CD4-positive, alpha-beta memory T cell (primary cell): ENCODE results near the gene MAP2K1. TPM values are rescaled to one million over a fixed set of nuclear protein-coding genes. Genes with fewer than 3 reads are reported as not detected.

ENCODE experiments used
- CTCF ChIA-PET: fragments of 350-600 bp; sonication (Branson Sonifier 250); formaldehyde crosslinking; loops from one replicate; lab custom pipeline; 2021; ENCODE audit warnings: inconsistent platforms; ENCODE audit not compliant: partially characterized antibody; lab: Charles Lee
- POLR2A ChIA-PET: fragments of 350-600 bp; sonication (Branson Sonifier 250); formaldehyde crosslinking; loops from one replicate; lab custom pipeline; 2021; ENCODE audit not compliant: partially characterized antibody; lab: Charles Lee
- DNase-seq, 5 donors: peaks; one replicate each; pipeline versions ENCODE4 v3.0.0 to v3.0.0-alpha.2; 2020 to 2022; ENCODE audit warnings: mixed read lengths in 1 of 5
- H3K27ac ChIP-seq: one replicate; pipeline ENCODE4 v1.7.0; 2013; ENCODE audit warnings: low read depth, low read length
- H3K27me3 ChIP-seq: 2 replicates; pipeline ENCODE4 v1.7.0; 2013; ENCODE audit warnings: mild to moderate bottlenecking, low read length, moderate library complexity; ENCODE audit not compliant: insufficient read depth
- H3K36me3 ChIP-seq: 2 replicates; pipeline ENCODE4 v1.7.0; 2013; ENCODE audit warnings: mild to moderate bottlenecking, low read length, moderate library complexity; ENCODE audit not compliant: insufficient read depth
- H3K4me1 ChIP-seq: 2 replicates; pipeline ENCODE4 v1.7.0; 2013; ENCODE audit warnings: mild to moderate bottlenecking, low read length, moderate library complexity; ENCODE audit not compliant: insufficient read depth
- H3K4me3 ChIP-seq, 2 donors: one replicate each; pipeline ENCODE4 v1.7.0; 2013; ENCODE audit warnings: low read length in 2 of 2, mild to moderate bottlenecking in 1 of 2
- H3K9me3 ChIP-seq, 2 donors: one replicate each; pipeline ENCODE4 v1.7.0; 2013; ENCODE audit warnings: low read length in 2 of 2, control low read depth in 1 of 2; ENCODE audit not compliant: control insufficient read depth in 1 of 2
- H3K27ac Mint-ChIP-seq, 7 donors: one replicate each; pipeline ENCODE4 v1.8.0; 2020 to 2021; ENCODE audit warnings: mixed read lengths in 7 of 7, mild to moderate bottlenecking in 6 of 7, inconsistent platforms in 3 of 7, moderate library complexity in 3 of 7
- H3K27me3 Mint-ChIP-seq, 2 donors: one replicate each; pipeline ENCODE4 v1.8.0; 2020 to 2021; ENCODE audit warnings: mixed read lengths in 2 of 2
- H3K36me3 Mint-ChIP-seq, 2 donors: one replicate each; pipeline ENCODE4 v1.8.0; 2020 to 2021; ENCODE audit warnings: mixed read lengths in 2 of 2, inconsistent platforms in 1 of 2, mild to moderate bottlenecking in 1 of 2
- H3K4me1 Mint-ChIP-seq, 4 donors: one replicate each; pipeline ENCODE4 v1.8.0; 2020 to 2021; ENCODE audit warnings: mixed read lengths in 4 of 4, mild to moderate bottlenecking in 1 of 4
- H3K4me3 Mint-ChIP-seq, 8 donors: one replicate each; pipeline ENCODE4 v1.8.0; 2020 to 2021; ENCODE audit warnings: mixed read lengths in 8 of 8, mild to moderate bottlenecking in 7 of 8, moderate library complexity in 6 of 8, inconsistent platforms in 3 of 8
- H3K9me3 Mint-ChIP-seq, 8 donors: one replicate each; pipeline ENCODE4 v1.8.0; 2020 to 2021; ENCODE audit warnings: mixed read lengths in 8 of 8, mild to moderate bottlenecking in 5 of 8, inconsistent platforms in 3 of 8, moderate library complexity in 1 of 8
- intact Hi-C: fragments of 100-400 bp; cut with micrococcal nuclease; formaldehyde crosslinking; loops from one replicate; pipeline ENCODE4 v1.15.1; 2023
- polyA plus RNA-seq, 2 donors: library from polyadenylated mRNA; unstranded; fragments of 300-500 nt; fragmentation: Illumina TruSeq; gene quantifications; one replicate each; pipeline ENCODE4 v1.2.3, GENCODE V29; 2021
- total RNA-seq, 2 experiments: library from RNA; stranded (reverse); gene quantifications; one replicate each; pipeline ENCODE4 v1.2.3, GENCODE V29; 2021

The MAP2K1 gene
- total and polyA plus RNA-seq, 4 experiments from 2014 or later: 44.9 to 71.2 (median 54.5) TPM

- Mint-ChIP-seq H3K4me1 (peaks cover 52 to 87% (median 70%) of the 10 kb centered on the region in 4 donors), H3K27me3 (no peaks in the 10 kb centered on the region), H3K36me3 (peaks cover 7 to 14% of the 10 kb centered on the region in 2 donors), H3K4me3 (peak overlapping the region in 5 of 8 donors; percentile 25 to 89 (median 45)), H3K9me3 (no peaks in the 10 kb centered on the region), H3K27ac (peak overlapping the region in 3 of 7 donors; percentile 26 to 52 (median 30))
- no peaks in the 10 kb centered on the region for H3K27me3 ChIP-seq
- H3K4me1 ChIP-seq: peaks cover 78% of the 10 kb centered on the region
- POLR2A ChIA-PET: interaction anchor here (1.1 to 2.3 kb wide), 5 partner anchors 11 to 103 kb away, joined by 3 to 14 read pairs (median 3); partner anchors contain the start of genes MAP2K1 and ZWILCH
- intact Hi-C loops: no loop called here
- DNase-seq: no peak
- CTCF ChIA-PET: interaction anchor here (1.9 to 6.5 kb wide), 3 partner anchors 9 to 96 kb away, joined by 5 to 44 read pairs (median 17); partner anchors contain the start of gene MAP2K1
- H3K36me3 ChIP-seq: no peaks in the 10 kb centered on the region
- H3K9me3 ChIP-seq: no peaks in the 10 kb centered on the region
- H3K4me3 ChIP-seq: no peak overlapping the region
- peak overlapping the region; percentile 2 for H3K27ac ChIP-seq
These were observed 16.1 kb downstream of the MAP2K1 start for GRCh38 chr15:66402761-66403284.

DNA sequence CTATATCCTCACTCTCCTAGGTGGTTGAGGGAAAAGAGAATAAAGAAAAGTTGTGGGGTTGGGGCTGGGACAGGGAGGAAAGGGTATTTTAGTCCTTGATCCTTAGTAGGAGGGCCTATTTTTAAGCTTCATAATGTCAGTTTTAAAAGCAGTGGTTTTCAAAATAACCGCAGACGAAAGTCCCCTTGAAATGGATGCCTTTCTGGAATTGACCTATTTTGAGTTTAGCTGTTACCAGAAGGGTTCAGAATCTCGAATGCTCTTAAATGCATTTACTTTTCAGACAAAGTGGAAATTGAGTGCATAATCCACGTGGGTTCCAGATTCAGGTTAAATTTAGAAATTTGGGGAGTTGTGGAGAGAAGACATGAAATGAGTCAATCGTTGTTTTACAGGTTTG lies 16.6 kb downstream of the MAP2K1 start:
- Mint-ChIP-seq H3K4me3 (peak overlapping the region in 3 of 8 donors; percentile 38 to 50 (median 41)), H3K9me3 (no peaks in the 10 kb centered on the region), H3K27ac (peak overlapping the region in 6 of 7 donors; percentile 30 to 57 (median 53)), H3K4me1 (peaks cover 53 to 87% (median 72%) of the 10 kb centered on the region in 4 donors), H3K36me3 (peaks cover 7 to 10% of the 10 kb centered on the region in 2 donors), H3K27me3 (no peaks in the 10 kb centered on the region)
- Histone ChIP-seq H3K27ac (no peak overlapping the region), H3K9me3 (no peaks in the 10 kb centered on the region), H3K27me3 (no peaks in the 10 kb centered on the region), H3K4me1 (peaks cover 79% of the 10 kb centered on the region), H3K36me3 (no peaks in the 10 kb centered on the region), H3K4me3 (no peak overlapping the region)
- CTCF ChIA-PET: interaction anchor here (1.9 to 6.5 kb wide), 3 partner anchors 8 to 95 kb away, joined by 5 to 44 read pairs (median 17); partner anchors contain the start of gene MAP2K1
- DNase-seq: no peak
- POLR2A ChIA-PET: interaction anchor here (1.1 to 2.3 kb wide), 6 partner anchors 10 to 102 kb away, joined by 3 to 14 read pairs (median 4); partner anchors contain the start of genes MAP2K1 and ZWILCH
- intact Hi-C loops: no loop called here

GRCh38 chr15:66404122-66404521 lies 17.4 kb downstream of the MAP2K1 start:
- Histone ChIP-seq H3K27ac (no peak overlapping the region), H3K9me3 (no peaks in the 10 kb centered on the region), H3K4me3 (no peak overlapping the region), H3K27me3 (no peaks in the 10 kb centered on the region), H3K4me1 (peaks cover 87% of the 10 kb centered on the region), H3K36me3 (no peaks in the 10 kb centered on the region)
- no peak for DNase-seq
- CTCF ChIA-PET: interaction anchor here (1.2 to 6.5 kb wide), 4 partner anchors 8 to 94 kb away, joined by 4 to 44 read pairs (median 11); partner anchors contain the start of gene MAP2K1
- peaks cover 61 to 92% (median 79%) of the 10 kb centered on the region in 4 donors for H3K4me1 Mint-ChIP-seq
- intact Hi-C loops: no loop called here
- POLR2A ChIA-PET: interaction anchor here (1.0 to 2.3 kb wide), 4 partner anchors 13 to 97 kb away, joined by 3 to 14 read pairs (median 4); partner anchors contain the start of gene MAP2K1
- H3K27ac Mint-ChIP-seq: peak overlapping the region in 5 of 7 donors; percentile 8 to 87 (median 23)
- peaks cover 7 to 10% of the 10 kb centered on the region in 2 donors for H3K36me3 Mint-ChIP-seq
- H3K27me3 Mint-ChIP-seq: no peaks in the 10 kb centered on the region
- peak overlapping the region in 3 of 8 donors; percentile 29 to 75 (median 65) for H3K4me3 Mint-ChIP-seq
- H3K9me3 Mint-ChIP-seq: no peaks in the 10 kb centered on the region

GRCh38 chr15:66404532-66404931 lies 17.8 kb downstream of the MAP2K1 start:
- Mint-ChIP-seq H3K4me1 (peaks cover 65 to 92% (median 81%) of the 10 kb centered on the region in 4 donors), H3K27me3 (no peaks in the 10 kb centered on the region), H3K4me3 (peak overlapping the region in 7 of 8 donors; percentile 4 to 75 (median 52)), H3K36me3 (peaks cover 7 to 8% of the 10 kb centered on the region in 2 donors), H3K27ac (peak overlapping the region in 5 of 7 donors; percentile 22 to 87 (median 57)), H3K9me3 (no peaks in the 10 kb centered on the region)
- ChIA-PET CTCF (interaction anchor here (1.2 to 6.5 kb wide), 2 partner anchors 11 to 16 kb away, joined by 4 to 44 read pairs; partner anchors contain the start of gene MAP2K1), POLR2A (interaction anchor here (1.0 to 2.3 kb wide), 3 partner anchors 17 to 97 kb away, joined by 3 to 14 read pairs (median 4); partner anchors contain the start of gene MAP2K1)
- no peak overlapping the region for H3K27ac ChIP-seq
- no peaks in the 10 kb centered on the region for H3K27me3 ChIP-seq
- peaks cover 91% of the 10 kb centered on the region for H3K4me1 ChIP-seq
- H3K36me3 ChIP-seq: no peaks in the 10 kb centered on the region
- intact Hi-C loops: no loop called here
- DNase-seq: no peak
- H3K4me3 ChIP-seq: no peak overlapping the region
- H3K9me3 ChIP-seq: no peaks in the 10 kb centered on the region

DNA sequence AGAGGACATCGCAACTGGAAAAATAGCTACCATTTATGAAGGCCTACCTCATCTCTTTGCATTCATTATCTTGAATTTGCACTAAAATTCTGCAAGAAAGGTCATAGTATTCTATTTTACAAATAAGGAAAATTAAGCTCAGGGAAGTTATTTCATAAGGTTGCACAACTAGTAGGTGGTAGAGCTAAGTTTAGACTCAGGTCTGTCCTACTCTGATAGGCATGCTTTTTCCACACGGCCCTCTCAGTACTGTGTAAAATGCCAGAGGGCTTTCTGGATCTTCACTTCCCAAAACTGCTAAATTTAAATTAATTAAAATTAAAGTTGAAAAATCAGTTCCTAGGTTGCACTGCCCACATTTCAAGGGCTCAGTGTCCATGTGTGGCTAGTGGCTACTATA lies 18.3 kb downstream of the MAP2K1 start:
- DNase-seq: no peak
- CTCF ChIA-PET: interaction anchor here (1.2 to 6.5 kb wide), 2 partner anchors 10 to 16 kb away, joined by 4 to 44 read pairs; partner anchors contain the start of gene MAP2K1
- intact Hi-C loops: no loop called here

DNA sequence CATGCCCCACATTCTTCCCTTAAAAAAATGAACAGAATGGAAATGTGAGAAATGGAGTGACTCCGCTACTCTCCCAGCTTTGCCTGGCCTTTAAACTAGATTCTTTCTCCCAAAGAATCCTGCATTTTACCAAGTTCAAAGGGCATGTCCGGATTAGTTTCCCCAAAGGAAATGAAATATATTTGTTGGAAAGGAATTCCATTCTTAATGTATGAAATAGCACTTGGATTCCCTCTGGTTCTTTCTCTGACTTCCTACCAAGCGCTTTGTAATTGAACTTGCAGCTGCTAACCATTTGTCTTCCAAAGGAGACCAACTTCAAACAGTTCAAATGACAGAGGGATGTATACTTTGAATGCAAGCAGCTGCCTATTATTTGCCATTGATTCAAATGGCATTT lies 18.9 kb downstream of the MAP2K1 start:
- H3K36me3 ChIP-seq: no peaks in the 10 kb centered on the region
- ChIA-PET POLR2A (interaction anchor here (0.6 to 2.3 kb wide), 3 partner anchors 8 to 100 kb away, joined by 3 to 4 read pairs (median 3); partner anchors contain the start of gene ZWILCH), CTCF (no interaction called here)
- no peak for DNase-seq
- Mint-ChIP-seq H3K4me3 (peak overlapping the region in 1 of 8 donors; percentile 18), H3K9me3 (no peaks in the 10 kb centered on the region), H3K4me1 (peaks cover 68 to 95% (median 84%) of the 10 kb centered on the region in 4 donors), H3K27me3 (no peaks in the 10 kb centered on the region), H3K36me3 (peaks cover 1 to 2% of the 10 kb centered on the region in 2 donors), H3K27ac (no peak overlapping the region)
- H3K27ac ChIP-seq: no peak overlapping the region
- H3K9me3 ChIP-seq: no peaks in the 10 kb centered on the region
- no peak overlapping the region for H3K4me3 ChIP-seq
- H3K4me1 ChIP-seq: peaks cover 96% of the 10 kb centered on the region
- intact Hi-C loops: no loop called here
- H3K27me3 ChIP-seq: no peaks in the 10 kb centered on the region

More for the DNA sequence above, 18.3 kb downstream of the MAP2K1 start:
- Mint-ChIP-seq H3K4me1 (peaks cover 69 to 95% (median 84%) of the 10 kb centered on the region in 4 donors), H3K36me3 (peaks cover 7 to 8% of the 10 kb centered on the region in 2 donors), H3K27ac (peak overlapping the region in 3 of 7 donors; percentile 23 to 87 (median 57)), H3K27me3 (no peaks in the 10 kb centered on the region), H3K4me3 (peak overlapping the region in 5 of 8 donors; percentile 29 to 75 (median 65)), H3K9me3 (no peaks in the 10 kb centered on the region)
- POLR2A ChIA-PET: interaction anchor here (0.6 to 2.3 kb wide), 2 partner anchors 8 to 94 kb away, joined by 3 to 4 read pairs; no protein-coding TSS in a partner anchor
- no peak overlapping the region for H3K27ac ChIP-seq
- H3K9me3 ChIP-seq: no peaks in the 10 kb centered on the region
- H3K36me3 ChIP-seq: no peaks in the 10 kb centered on the region
- peaks cover 96% of the 10 kb centered on the region for H3K4me1 ChIP-seq
- H3K4me3 ChIP-seq: no peak overlapping the region
- no peaks in the 10 kb centered on the region for H3K27me3 ChIP-seq
